HL-60 (cell line): ENCODE measurements around the gene EXOC7.

Experiments
- POLR2AphosphoS5 ChIP-seq: IDR thresholded peaks from 2 replicates; pipeline ENCODE4 v1.6.1; 2012; ENCODE audit warnings: low read depth
- REST ChIP-seq: IDR thresholded peaks from 2 replicates; pipeline ENCODE4 v1.6.1; 2012; ENCODE audit warnings: low read depth; ENCODE audit not compliant: insufficient replicate concordance
- TF ChIP-seq, protein P1 (sequence below): IDR thresholded peaks from one replicate; pipeline ENCODE4 v1.5.1; 2011; ENCODE audit warnings: low read length, control low read depth, inconsistent platforms; ENCODE audit not compliant: insufficient read depth

DNA sequence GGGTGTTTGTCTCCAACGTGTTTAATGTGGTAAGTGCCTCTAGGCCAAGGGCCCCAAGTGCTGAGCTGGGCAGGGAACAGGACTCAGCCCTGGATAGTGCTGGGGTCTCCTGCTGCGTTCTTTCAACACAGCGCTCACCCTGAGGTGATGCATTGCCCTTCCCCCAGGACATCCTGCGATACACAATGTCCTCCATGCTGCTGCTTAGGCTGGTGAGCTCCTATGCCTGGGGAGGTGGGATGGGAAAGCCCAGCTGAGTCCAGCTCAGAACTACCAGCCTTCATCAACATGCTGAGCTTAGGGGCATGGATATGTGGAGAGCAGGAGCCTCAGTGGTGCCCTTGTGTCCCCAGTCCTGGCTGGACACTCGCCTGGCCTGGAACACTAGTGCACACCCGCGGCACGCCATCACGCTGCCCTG is 24.0 kb downstream of the EXOC7 start:
- TF ChIP-seq, protein P1, sequence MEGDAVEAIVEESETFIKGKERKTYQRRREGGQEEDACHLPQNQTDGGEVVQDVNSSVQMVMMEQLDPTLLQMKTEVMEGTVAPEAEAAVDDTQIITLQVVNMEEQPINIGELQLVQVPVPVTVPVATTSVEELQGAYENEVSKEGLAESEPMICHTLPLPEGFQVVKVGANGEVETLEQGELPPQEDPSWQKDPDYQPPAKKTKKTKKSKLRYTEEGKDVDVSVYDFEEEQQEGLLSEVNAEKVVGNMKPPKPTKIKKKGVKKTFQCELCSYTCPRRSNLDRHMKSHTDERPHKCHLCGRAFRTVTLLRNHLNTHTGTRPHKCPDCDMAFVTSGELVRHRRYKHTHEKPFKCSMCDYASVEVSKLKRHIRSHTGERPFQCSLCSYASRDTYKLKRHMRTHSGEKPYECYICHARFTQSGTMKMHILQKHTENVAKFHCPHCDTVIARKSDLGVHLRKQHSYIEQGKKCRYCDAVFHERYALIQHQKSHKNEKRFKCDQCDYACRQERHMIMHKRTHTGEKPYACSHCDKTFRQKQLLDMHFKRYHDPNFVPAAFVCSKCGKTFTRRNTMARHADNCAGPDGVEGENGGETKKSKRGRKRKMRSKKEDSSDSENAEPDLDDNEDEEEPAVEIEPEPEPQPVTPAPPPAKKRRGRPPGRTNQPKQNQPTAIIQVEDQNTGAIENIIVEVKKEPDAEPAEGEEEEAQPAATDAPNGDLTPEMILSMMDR = no peak
- TF ChIP-seq REST = no peak
- peak; percentile 52; the same call in 1 of the 2 replicates for TF ChIP-seq POLR2AphosphoS5
